SHP77 (cell line): Measurements from ENCODE around the gene GLRX5.

Experiments
- DNase-seq, 2 experiments: peaks; one replicate each; lab custom pipeline; 2025; lab: John Stamatoyannopoulos, UW

The GLRX5 gene

DNA sequence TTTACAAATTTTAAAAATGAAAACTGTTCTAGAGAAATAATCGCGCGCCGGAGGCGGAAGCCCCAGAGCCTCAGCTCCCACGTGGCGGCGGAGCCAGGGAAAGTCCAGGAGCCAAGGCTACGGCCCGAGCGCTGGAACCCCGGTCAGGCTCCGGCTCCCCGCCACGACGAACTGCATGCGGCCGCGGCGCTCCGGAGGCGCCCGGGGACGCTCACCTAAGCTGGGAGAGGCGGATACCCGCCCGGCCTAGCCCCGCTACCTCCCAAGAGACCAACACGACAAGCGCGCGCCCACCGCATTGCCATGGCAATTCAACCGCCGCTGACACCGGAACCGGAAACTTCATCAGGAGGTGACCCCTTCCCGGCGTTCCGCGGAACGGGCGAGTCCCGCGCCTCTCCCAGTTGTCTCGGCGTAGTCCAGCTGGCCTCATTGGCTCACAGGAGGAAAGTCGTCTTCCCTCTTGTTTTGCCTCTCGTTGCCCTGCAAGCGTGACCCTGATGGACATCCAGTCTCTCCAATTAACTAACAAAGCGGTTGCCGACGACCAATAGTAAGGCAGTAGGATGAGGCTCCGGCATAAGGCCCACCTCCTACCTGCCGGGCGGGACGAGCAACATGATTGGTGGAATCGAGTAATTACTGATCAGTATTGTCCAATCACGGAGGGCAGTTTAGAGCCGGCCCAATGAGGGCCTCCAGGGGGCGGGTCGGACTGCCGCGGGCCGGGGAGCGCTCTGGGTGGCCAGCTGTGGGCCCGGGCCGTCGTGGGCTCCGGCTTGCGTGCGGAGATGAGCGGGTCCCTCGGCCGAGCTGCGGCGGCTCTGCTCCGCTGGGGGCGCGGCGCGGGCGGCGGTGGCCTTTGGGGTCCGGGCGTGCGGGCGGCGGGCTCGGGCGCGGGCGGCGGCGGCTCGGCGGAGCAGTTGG lies at the start of gene GLRX5:
Gene GLRX5, plus strand, starts transcription at position 752 of the 927 bp plus-strand sequence. Its CDS starts 40 bp downstream, at position 792.
- peak; percentile 98 for DNase-seq

DNA sequence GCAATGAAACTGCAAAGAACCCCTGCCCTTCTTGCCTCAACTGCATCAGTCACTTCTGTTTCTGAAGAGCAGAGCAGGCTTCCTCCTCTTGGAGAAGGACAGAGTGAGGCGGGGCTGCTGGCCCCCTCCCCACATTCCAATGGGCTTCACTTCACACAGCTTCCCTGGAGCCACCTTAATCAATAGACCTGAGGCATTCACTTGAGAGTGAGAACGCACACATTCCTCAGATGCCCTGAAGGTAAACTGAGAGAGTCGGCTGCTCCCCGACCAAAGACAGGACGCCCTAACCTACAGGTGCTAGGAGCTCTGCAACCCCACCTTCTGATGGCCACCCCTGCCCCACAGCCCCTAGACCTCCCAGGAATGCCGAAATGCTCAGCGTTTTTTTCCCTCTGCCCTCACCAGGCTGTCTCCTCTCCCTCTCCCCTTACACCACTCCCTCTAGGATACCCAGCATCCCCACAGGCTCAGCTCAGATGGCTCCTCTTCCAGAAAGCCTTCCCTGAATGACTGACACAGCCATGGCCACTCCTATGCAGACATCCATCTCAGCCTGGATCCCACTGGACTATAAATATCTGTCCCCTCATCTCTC lies 49.5 kb upstream of the GLRX5 start:
- DNase-seq: no peak

DNA sequence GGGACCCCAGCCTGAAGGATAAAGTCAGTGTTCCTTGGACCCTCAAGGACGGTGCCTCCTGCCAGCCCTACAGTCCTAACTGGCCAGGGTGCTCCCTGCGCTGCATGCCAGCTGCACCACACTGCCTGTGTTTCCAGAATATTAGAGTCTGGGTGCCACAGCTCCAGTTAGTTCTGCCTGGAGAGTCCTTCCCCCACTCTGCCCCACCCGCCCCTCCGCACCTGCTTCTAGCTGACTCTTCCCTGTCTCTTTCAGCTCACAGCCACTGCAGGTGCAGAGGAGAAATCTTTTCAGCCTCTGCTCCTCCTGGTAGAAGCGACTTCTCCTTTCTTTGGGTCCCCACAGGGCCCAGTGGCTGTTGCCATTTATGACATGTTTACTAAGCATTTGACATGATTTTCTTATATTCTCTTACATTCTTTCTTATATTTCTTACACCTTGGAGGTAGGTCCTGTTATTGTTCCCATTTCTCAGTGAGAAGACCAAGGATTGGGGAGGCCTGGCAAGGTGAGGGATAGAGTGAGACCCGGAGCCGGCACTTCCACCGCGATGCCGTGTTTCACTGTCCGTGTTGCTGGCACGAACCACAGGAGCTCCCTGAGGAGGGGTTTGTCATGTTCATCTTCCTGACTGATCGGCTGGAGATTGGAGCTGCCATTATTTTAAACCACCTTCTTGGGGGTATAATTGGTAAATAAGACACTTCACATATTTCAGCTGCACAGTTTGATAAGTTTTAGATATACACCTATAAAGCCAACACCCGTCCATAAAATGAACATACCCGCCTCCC lies 47.8 kb upstream of the GLRX5 start:
- no peak for DNase-seq

DNA sequence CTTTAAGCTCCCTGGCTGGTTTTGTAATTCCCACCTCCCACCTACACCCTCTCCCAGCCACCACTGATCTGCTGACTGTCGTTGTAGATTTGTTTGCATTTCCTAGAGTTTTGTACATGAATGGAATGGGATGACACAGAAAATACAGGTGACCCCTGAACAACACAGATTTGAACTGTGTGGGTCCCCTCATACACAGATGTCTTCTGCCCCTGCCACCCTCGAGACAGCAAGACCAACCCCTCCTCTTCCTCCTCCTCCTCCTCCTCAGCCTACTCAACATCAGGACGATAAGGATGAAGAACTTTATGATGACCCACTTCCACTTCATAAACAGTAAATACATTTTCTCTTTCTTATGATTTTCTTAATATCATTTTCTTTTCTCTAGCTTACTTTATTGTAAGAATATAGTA lies 47.2 kb upstream of the GLRX5 start:
- no peak for DNase-seq

DNA sequence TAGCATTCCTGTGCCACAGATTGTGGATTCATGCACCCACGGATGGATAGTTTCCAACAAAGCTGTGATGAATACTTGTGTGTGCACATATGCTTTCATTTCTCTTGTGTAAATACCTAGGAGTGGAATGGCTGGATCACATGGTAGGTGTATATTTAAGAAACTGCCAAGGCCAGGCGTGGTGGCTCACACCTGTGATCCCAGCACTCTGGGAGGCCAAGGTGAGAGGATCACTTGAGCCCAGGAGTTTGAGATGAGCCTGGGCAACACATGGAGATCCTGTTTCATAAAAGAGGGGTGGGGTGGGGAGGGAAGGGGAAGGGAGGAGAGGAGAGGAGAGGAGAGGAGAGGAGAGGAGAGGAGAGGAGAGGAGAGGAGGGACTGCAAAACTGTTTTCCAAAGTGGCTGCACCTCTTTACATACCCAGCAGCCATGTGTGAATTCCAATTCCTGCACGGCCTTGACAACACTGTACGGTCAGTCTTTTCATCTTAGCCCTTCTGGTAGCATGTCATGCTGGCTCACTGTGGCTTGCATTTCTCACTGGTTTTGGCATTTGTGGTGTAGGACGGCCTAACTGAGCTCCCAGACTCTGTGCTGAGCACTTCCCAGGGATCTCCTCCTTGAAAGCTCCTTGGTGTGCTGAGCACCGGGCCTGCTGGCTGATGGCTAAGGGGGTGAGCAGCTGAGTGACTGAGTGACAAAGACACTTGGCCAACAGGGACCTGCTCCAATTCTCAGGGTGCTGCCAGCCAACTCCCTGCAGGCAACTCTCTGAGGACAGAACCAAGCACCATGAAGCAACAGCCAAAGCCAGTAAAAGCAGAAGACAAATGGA lies 46.3 kb upstream of the GLRX5 start:
- DNase-seq: no peak

DNA sequence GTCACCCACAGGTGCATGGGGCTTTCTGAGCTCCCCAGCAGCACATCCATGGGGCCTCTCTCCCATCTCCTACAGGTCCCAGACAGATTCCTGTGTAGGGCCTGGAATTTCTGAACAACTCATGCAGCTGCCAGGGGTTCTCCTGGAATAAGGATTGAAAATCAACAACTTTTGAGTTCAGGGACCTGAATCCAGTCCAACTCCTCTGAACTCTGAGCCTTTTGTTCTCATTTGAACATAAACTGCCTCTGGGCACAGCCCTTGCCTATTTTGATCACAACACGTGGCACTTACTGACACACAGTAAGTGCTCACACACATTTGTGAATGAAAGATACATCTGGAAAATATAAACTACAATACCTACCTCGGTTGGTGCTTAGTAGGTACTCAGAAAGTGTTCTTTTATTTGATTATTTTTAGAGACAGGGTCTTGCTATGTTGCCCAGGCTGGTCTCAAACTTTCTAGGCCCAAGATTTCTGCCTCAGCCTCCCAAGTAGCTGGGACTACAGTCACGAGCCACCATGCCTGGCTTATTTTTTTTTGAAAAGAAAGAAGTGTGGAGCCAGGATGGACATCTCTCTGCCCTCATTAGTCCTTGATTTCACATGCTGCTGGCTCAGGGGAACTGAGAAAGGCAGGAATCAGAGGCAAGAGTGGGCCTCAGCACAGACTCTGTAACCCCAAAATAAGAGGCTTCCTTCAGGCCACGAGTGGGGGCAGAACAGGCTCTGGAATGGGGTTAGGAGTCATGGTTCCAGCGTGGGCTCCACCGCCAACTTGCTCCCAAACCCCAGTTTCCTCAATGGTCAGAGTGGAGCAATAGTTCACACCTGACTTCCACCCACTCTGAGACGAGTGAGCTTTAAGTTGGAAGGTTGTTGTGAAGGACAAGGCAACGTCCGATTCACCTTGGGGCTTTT lies 45.4 kb upstream of the GLRX5 start:
- no peak for DNase-seq

DNA sequence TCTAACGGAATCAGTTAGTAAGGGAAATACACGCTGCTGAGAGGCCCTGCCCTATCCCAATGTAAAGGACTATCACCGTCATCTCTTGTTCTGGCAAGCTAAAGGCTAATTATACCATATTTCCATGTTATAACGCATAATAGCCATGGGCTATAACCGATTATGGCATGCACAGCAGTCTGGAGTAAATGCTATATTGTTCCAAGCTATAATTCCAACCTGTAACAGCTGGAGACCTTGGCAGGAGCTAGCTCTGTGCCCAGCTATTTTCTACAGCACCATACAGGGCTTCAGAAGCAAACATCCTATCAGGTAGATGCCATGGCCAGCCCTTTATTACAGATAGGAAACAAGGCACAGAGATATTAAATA lies 44.7 kb upstream of the GLRX5 start:
- DNase-seq: no peak

DNA sequence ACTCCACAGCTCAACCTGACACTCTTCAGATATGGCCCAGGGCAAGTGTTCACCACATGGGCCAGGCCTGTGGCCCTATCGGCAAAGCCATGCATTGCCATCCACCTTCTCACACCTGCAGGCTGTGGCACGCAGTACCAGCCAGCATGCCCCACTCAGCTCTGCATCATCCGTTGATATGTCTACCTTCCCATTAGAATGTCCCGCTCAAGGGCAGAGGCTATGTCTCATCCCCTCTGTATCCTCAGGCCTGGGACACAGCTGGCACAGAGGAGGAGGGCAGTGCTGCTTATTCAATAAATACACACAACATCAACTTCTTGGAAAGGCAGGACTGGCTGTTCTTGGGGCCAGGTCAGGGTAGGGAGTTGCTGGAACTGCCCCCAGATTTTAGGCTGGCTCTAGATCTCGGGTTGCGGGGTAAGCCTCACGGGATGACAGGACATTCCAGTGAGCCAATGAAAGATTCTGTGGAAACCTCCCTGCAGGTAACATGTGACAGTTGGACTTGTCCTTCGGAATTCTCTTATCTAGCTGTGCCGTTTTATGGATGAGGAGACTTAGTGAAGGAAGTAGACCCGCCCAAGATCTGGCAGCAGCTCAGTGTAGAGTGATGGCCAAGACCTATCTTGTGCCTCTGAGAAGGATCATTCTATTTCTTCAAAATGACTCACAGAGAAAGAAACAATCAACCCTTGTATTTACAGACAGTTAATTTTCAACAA lies 44.0 kb upstream of the GLRX5 start:
- DNase-seq: no peak

DNA sequence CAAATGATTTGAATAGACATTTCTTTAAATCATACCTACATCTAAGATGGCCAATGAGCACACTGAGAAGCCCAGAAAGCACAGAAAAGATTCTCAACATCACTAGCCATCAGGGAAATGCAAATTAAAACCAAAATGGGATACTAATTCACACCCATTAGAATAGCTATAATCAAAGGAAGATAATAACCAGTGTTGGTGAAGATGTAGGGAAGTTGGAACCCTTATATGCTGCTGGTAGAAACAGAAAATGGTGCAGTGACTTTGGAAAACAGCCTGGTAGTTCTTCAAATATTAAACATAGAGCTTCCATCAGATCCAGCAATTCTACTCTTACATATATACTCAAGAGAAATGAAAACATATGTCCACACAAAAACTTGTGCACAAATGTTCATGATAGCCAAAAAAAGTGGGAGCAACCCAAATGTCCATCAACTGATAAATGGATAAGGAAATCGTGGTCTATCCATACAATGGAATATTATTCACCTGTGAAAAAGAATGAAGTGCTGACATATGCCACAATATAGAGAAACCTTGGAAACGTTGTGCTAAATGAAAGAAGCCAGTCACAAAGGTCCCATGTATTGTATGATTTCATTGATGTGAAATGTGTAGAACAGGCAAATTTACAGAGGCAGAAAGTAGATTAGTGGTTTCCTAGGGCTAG lies 42.8 kb upstream of the GLRX5 start:
- no peak for DNase-seq

DNA sequence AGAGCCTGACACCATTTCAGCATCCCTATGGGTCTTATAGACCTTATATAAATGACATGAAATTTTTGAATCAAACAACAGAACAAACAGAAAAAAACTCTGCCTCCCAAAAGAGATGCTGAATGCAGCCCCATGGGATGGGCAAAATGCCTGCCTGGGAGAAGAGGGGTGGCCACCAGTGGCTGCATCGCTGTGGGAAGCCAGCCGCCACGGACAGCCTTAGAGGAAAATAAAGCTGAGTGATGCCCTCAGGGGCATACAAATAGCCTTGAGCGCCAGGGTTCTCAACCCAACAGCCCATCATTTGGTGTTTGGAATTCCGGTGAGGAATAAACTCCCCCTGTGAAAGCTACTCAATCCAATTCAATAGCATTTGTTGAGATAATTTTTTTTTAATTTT lies 41.3 kb upstream of the GLRX5 start:
- no peak for DNase-seq

DNA sequence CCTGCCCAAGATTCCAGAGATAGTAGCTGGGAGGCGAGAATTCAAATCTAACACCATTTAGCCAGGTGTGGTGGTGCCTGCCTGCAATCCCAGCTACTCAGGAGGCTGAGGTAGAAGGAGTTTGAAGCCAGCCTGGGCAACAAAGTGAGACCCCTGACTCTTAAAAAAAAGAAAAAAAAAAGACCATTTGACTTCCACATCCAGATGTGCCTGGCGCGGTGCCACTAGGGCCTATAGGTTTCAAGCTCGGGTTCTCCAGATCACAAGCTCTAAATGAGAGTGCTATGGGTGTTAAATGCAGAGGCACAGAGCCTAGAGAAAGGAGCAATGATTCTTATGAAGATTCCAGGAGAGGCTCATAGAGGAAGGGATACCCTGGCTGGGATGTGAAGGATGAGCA lies 40.9 kb upstream of the GLRX5 start:
- no peak for DNase-seq

DNA sequence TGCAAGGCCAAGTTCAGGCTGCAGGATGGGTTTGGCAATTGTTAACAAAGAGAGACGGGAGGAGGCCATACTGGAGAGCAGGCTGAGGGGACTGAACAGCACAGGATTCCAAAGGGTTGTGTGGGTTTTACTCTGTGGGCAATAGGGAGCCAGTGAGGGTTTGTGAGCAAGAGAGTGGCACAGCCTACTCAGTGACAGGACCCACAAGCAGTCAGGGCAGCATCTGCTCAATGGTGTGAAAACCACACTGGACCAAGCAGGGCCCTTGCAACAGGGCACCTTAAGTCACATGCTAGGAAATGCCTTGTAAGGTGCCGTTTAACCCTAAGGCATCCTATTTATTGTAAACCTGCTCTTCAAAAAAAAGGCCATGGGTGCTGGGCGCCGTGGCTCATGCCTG lies 40.4 kb upstream of the GLRX5 start:
- DNase-seq: no peak

DNA sequence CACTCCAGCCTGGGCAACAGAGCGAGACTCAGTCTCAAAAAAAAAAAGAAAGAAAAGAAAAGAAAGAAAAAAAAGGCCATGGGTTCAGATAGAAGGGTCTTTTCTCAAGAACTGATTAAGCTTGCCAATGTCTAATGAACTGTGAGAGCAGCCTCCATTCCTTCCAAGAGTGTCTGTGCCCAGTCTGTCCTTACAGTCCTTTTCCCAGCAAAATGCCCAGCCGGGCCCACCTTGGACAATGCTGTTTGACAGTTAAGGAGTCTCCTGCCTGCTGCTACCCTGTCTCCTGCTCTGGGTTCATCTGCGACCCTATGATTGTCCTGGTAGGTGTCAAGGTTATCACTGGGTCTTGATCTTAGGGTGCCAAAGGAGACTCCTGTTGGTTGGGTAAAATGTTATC lies 39.8 kb upstream of the GLRX5 start:
- no peak for DNase-seq

DNA sequence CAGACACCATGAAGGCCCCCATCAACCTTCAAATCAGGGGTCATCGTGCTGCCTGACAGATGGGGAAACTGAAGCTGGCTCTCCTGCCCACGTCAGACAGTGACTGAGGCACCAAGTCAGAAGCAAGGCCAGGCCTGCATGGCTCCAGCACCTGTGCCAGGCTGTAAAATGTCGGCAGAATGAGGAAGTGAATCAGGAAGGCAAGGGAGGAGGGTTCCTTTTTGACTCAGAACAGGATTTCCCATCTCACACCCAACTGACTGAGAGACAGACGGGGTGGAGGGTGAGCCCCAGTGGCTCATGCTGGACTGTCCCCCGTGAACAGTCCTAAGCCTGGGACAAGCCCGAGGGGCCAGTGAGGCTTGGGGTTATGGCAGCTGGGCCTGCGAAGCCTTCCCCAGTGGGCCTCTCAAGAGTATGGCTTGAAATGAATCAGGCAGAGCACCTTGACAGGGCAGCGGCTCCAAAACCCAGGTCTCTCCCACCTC lies 39.3 kb upstream of the GLRX5 start:
- no peak for DNase-seq

DNA sequence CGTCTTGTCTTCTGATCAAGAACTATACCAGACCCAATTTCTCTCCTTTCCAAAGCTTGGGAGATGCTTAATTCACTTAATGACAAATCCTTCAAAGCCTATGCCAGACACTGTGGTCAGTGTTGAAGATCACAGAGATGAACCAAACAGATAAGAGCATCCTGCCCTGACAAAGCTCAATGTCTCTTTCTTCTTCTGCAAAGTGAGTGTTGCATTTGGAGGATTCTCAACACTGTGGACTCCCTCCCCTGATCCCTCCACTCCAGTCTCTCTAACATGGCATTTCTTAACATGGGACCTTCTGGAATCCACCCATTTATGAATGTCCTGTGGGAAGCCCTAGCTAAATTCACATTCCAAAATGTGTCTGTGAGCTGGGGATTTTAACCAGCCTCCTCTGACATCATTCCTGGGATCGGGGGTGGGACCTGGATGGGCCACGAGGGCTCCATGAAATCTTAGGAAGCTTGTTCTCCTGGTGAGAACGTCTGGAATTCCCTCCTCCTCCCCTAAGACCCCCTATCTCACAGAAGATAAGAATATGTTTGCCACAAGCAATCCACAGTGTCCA lies 38.7 kb upstream of the GLRX5 start:
- DNase-seq: no peak

DNA sequence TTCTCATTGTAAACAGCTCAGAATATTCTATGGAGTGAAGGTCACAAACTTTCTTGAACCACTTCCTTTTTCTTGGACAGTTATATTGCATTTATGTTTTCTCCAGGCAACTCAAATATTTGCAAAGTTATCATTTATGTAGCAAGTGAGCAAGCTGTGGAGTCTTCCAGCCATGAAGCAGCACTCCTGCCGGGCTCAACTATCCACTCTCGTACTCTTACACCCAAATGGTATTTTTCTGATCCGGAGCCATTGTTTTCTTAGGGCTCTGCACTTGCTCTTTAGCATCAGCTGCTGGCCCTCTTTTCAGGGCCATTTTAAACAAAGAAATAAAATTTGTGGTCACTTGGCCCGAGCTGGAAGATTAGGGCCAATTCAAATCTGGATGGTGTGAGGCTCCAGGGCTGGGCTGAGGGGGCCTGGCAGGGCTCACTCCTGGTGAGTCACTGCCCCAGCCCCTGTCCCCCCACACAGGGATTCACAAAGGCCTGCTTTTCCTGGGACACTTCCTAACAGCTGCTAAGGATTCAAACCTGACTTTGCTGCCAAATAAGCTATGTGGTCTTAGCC lies 38.1 kb upstream of the GLRX5 start:
- no peak for DNase-seq

DNA sequence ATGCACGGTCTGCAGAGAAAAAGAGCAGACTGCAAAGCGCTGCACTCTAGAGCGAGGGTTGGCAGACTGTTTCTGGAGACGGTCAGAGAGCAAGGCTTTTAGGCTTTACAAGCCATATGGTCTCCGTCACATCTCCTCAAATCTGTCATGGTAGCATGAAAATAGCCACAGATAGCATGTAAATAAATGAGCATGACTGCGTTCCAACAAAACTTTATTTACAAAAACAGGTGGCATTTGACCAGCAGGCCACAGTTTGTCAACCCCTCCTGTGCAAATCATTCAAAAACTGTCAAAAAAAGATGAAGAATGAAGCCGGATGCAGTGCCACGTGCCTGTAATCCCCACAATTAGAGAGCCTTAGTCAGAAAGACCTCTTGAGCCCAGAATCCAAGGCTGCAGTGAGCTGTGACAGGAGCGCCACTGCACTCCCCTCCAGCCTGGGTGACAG lies 37.3 kb upstream of the GLRX5 start:
- no peak for DNase-seq

DNA sequence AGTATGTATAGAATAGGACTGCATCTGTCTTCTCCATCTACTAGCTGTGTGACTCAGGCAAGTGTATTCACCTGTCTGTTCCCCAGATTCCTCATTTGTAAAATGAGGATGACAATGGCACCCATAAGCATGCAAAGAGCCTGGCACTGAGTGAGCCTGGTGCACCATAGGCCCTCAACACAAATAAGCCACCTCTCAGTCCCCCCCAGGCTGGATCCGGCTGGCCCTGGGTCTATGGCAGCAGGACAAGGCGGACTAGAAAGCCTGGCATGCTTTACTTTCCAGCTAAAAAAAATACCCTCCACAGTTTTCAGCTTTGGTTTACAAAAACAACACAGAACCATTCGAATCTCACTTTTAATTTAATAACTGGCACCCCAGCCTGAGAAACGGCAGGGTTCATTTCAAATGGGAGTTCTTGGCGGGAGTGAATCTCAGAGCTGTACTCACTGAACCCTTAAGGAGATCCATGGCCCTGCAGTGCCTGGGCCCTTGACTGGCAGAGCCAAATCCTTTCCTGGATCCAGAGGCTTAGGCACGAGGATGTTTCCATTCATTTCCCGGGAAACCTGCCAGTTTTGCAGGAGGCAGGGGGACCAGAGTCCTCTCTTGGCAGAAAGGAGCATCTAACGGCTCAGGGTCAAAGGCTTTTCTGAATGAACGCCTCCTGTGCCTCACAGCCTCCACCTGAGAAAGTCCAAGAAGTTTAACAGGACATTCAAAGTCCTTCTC lies 36.1 kb upstream of the GLRX5 start:
- no peak for DNase-seq
